Esophagus muscularis mucosa (tissue), 4 donors: ENCODE measurements around the gene KCNAB1. TPM values are rescaled to one million over a fixed set of nuclear protein-coding genes. Genes with fewer than 3 reads are reported as not detected.

Source experiments
- DNase-seq: peaks from one replicate; pipeline ENCODE4 v3.0.0-alpha.2; 2017; ENCODE audit errors: extremely low spot score
- H3K27ac ChIP-seq, 4 donors: fragments of 200-600 bp; sonication (generic); replicated peaks in 1 of 4; 1 replicate in 3 of 4; 2 replicates in 1 of 4; pipeline ENCODE4 v1.5.1; 2016 to 2019; ENCODE audit warnings: mild to moderate bottlenecking in 1 of 4
- H3K27me3 ChIP-seq, 4 donors: fragments of 200-600 bp; sonication (generic); one replicate each; pipeline versions ENCODE4 v1.5.1 to v1.6.0; 2016 to 2019
- H3K36me3 ChIP-seq, 4 donors: fragments of 200-600 bp; sonication (generic); one replicate each; pipeline ENCODE4 v1.5.1; 2016 to 2019
- H3K4me1 ChIP-seq, 4 donors: fragments of 200-600 bp; sonication (generic); one replicate each; pipeline ENCODE4 v1.5.1; 2016 to 2019
- H3K4me3 ChIP-seq, 4 donors: fragments of 200-600 bp; sonication (generic); 1 replicate in 2 of 4; 2 replicates in 2 of 4; pipeline ENCODE4 v1.5.1; 2016 to 2019; ENCODE audit warnings: mild to moderate bottlenecking in 4 of 4, moderate library complexity in 1 of 4
- H3K9me3 ChIP-seq, 4 donors: fragments of 200-600 bp; sonication (generic); 1 replicate in 3 of 4; 2 replicates in 1 of 4; pipeline ENCODE4 v1.5.1; 2016 to 2019
- CTCF ChIP-seq, 3 experiments: fragments of 200-600 bp in 2 of 3; fragments of 450-650 bp in 1 of 3; sonication (generic) in 2 of 3; IDR thresholded peaks; one replicate each; pipeline ENCODE4 v1.5.1; 2017 to 2019; ENCODE audit warnings: antibody characterized with exemption in 3 of 3, mild to moderate bottlenecking in 2 of 3, moderate library complexity in 1 of 3
- EP300 ChIP-seq: sonication (generic); formaldehyde crosslinking; IDR thresholded peaks from one replicate; pipeline ENCODE4 v1.6.1; 2017; ENCODE audit warnings: antibody characterized with exemption
- POLR2A ChIP-seq: fragments of 450-650 bp; IDR thresholded peaks from one replicate; pipeline ENCODE4 v1.6.1; 2017; ENCODE audit warnings: antibody characterized with exemption, moderate library complexity, mild to moderate bottlenecking, low read depth
- POLR2AphosphoS5 ChIP-seq, 2 donors: sonication (generic); formaldehyde crosslinking; IDR thresholded peaks; one replicate each; pipeline ENCODE4 v1.6.1; 2017; ENCODE audit warnings: antibody characterized with exemption in 2 of 2
- WGBS: methylation state at CpG from one replicate; pipeline ENCODE4 v1.1.5; 2018; 5-methylcytosine and 5-hydroxymethylcytosine counted together
- intact Hi-C: fragments of 100-400 bp; cut with DNase I; formaldehyde crosslinking; loops from one replicate; pipeline ENCODE4 v1.15.1; 2023
- total RNA-seq, 4 donors: library from RNA; depleted of rRNA; stranded (reverse); fragments of >200 nt; gene quantifications; one replicate each; pipeline versions ENCODE4 v1.1.0 to v1.2.1, GENCODE V29; 2016

KCNAB1 gene
- total RNA-seq, 4 donors from 2014 or later, result 0.83 to 5.9 (median 2.3) TPM

DNA sequence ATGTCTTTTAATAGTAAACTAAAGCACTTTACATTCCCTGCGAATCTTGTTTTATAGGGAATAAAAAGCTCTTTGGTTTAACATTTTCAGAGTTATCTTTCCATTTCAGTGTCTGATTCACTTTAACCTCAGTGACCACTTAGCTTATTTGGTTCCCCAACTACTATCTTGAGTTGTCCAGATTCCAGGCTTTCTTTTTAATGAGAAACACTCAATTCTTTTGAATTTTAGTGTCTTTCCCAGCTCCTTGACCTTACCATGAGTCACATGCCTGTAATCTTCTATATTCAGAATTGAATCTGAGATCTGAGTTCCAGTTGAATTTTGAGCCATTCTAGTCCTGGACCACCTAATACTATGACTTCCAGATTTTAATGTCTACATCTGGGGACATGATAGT lies 144.4 kb downstream of the KCNAB1 start:
- Histone ChIP-seq H3K27me3 (no peaks in the 10 kb centered on the region), H3K36me3 (no peaks in the 10 kb centered on the region), H3K27ac (no peak overlapping the region), H3K9me3 (no peaks in the 10 kb centered on the region), H3K4me1 (no peaks in the 10 kb centered on the region), H3K4me3 (no peak overlapping the region)
- intact Hi-C loops, result no loop called here
- DNase-seq, result no peak
- TF ChIP-seq CTCF (IDR thresholded peaks at IDR 0.05) (no peak), POLR2AphosphoS5 (IDR thresholded peaks at IDR 0.05) (no peak), EP300 (no peak), POLR2A (no peak)
- 88% methylated on average over 1 of the region's 1 CpG for WGBS

- Histone ChIP-seq H3K27me3 (no peaks in the 10 kb centered on the region), H3K4me1 (no peaks in the 10 kb centered on the region), H3K36me3 (no peaks in the 10 kb centered on the region), H3K4me3 (no peak overlapping the region), H3K27ac (no peak overlapping the region), H3K9me3 (no peaks in the 10 kb centered on the region)
- intact Hi-C loops, result no loop called here
- TF ChIP-seq EP300, result no peak
- TF ChIP-seq CTCF (IDR thresholded peaks at IDR 0.05), result no peak
- no peak for TF ChIP-seq POLR2AphosphoS5 (IDR thresholded peaks at IDR 0.05)
- no peak for TF ChIP-seq POLR2A
- 93% methylated on average over 3 of the region's 3 CpGs for WGBS
- DNase-seq, result no peak
Measured at GRCh38 chr3:156271508-156271907, 151.1 kb downstream of the KCNAB1 start.

- no peak overlapping the region for H3K27ac ChIP-seq
- no peaks in the 10 kb centered on the region for H3K4me1 ChIP-seq
- no peak for DNase-seq
- H3K27me3 ChIP-seq, result no peaks in the 10 kb centered on the region
- intact Hi-C loops, result no loop called here
- H3K36me3 ChIP-seq, result no peaks in the 10 kb centered on the region
- TF ChIP-seq POLR2AphosphoS5 (IDR thresholded peaks at IDR 0.05), result no peak
- TF ChIP-seq CTCF (IDR thresholded peaks at IDR 0.05), result no peak
- WGBS, result 94% methylated on average over 7 of the region's 7 CpGs
- H3K4me3 ChIP-seq, result no peak overlapping the region
- H3K9me3 ChIP-seq, result no peaks in the 10 kb centered on the region
Measured at GRCh38 chr3:156271995-156272719, 151.8 kb downstream of the KCNAB1 start.

- DNase-seq, result no peak
- H3K27ac ChIP-seq, result no peak overlapping the region
- H3K27me3 ChIP-seq, result no peaks in the 10 kb centered on the region
- no peaks in the 10 kb centered on the region for H3K36me3 ChIP-seq
- H3K4me1 ChIP-seq, result no peaks in the 10 kb centered on the region
- H3K4me3 ChIP-seq, result no peak overlapping the region
- intact Hi-C loops, result no loop called here
- WGBS, result 83% methylated on average over 6 of the region's 6 CpGs
- H3K9me3 ChIP-seq, result no peaks in the 10 kb centered on the region
- TF ChIP-seq POLR2AphosphoS5 (IDR thresholded peaks at IDR 0.05) (no peak), CTCF (IDR thresholded peaks at IDR 0.05) (no peak), EP300 (no peak), POLR2A (no peak)
Measured at GRCh38 chr3:156273111-156273694, 152.8 kb downstream of the KCNAB1 start.
